Lower leg skin (tissue), 4 donors: ENCODE results near the gene PDS5A. TPM values are rescaled to one million over a fixed set of nuclear protein-coding genes. Genes with fewer than 3 reads are reported as not detected.
"Not testable (repeated sequence)": the region's sequence is repeated elsewhere in the genome, so short reads cannot be mapped to it uniquely, and the experiment has no call there.

Experiments used
- DNase-seq, 2 donors: peaks; one replicate each; pipeline ENCODE4 v3.0.0-alpha.2; 2019; ENCODE audit warnings: low spot score in 2 of 2
- H3K4me3 ChIP-seq: fragments of 200-600 bp; sonication (generic); 2 replicates; pipeline ENCODE4 v1.5.1; 2017; ENCODE audit warnings: mild to moderate bottlenecking, low read depth; ENCODE audit not compliant: poor library complexity, severe bottlenecking
- POLR2A ChIP-seq, 2 donors: fragments of 450-650 bp; IDR thresholded peaks; one replicate each; pipeline ENCODE4 v1.6.1; 2016 to 2017; ENCODE audit warnings: antibody characterized with exemption in 2 of 2, mild to moderate bottlenecking in 1 of 2, moderate library complexity in 1 of 2
- WGBS, 2 donors: methylation state at CpG; one replicate each; pipeline ENCODE4 v1.1.5; 2018; 5-methylcytosine and 5-hydroxymethylcytosine counted together
- intact Hi-C: fragments of 100-400 bp; cut with DNase I; formaldehyde crosslinking; loops from one replicate; pipeline ENCODE4 v1.15.0; 2023; ENCODE audit warnings: low total_unique reads
- total RNA-seq, 4 donors: library from RNA; depleted of rRNA; stranded (reverse); fragments of >200 nt; gene quantifications; one replicate each; pipeline ENCODE4 v1.1.0, GENCODE V29; 2016
- TF ChIP-seq, protein P1 (sequence below), 3 donors: fragments of 450-650 bp; IDR thresholded peaks; one replicate each; pipeline ENCODE4 v1.5.1; 2016; ENCODE audit warnings: antibody characterized with exemption in 3 of 3, mild to moderate bottlenecking in 3 of 3, moderate library complexity in 2 of 3

Gene PDS5A
- total RNA-seq, 4 donors from 2014 or later, result 45.7 to 57.6 (median 53.5) TPM

DNA sequence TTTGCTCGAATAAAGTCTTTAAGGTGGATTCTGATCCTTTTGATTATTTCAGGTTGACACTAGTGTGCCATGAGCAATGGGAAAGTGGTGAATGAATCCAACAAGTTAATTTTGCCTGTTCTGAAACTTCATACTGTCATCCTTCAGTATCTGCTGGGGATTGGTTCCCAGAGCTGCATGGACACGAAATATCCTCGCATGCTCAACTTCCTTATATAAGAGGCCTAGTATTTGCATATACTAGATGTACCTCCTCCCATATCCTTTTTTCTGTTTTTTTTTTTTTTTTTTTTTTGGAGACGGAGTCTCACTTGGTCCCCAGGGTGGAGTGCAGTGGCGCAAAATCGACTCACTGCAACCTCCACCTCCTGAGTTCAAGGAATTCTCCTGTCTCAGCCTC, 23.0 kb upstream of the PDS5A start:
- 69 to 84% methylated on average over 6 of the region's 6 CpGs for WGBS, 2 donors
- DNase-seq, result no peak
- intact Hi-C loops, result loop anchor here (10.0 kb wide), 1 partner anchor 94 kb away; no protein-coding TSS in a partner anchor

DNA sequence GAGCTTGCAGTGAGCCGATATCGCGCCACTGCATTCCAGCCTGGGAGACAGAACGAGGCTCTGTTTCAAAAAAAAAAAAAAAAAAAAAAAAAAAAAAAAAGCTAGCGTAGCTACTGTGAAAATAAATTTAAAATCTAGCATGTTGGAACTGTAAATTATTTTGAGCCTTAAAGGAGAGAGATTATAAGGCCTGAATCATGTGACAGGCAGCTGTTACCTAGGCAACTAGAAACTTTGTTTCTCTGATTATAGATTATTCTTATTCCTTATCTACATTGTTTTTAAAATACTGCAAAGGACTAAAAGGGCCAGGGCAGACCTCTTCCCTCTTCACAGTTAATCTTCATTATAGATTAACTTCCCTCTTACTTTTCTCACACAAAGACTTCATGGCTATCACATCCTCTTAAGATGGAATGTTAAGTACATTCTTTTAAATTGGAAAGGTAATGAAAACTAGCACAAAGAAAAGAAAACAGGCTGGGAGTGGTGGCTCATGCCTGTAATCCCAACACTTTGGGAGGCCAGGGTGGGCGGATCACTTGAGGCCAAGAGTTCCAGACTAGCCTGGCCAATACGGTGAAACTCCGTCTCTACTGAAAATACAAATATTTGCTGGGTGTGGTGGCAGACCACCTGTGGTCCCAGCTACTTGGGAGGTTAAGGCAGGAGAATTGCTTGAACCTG, 21.1 kb upstream of the PDS5A start:
- intact Hi-C loops, result no loop called here
- no peak for DNase-seq
- no peak for TF ChIP-seq POLR2A (IDR thresholded peaks at IDR 0.05)
- TF ChIP-seq, protein P1, sequence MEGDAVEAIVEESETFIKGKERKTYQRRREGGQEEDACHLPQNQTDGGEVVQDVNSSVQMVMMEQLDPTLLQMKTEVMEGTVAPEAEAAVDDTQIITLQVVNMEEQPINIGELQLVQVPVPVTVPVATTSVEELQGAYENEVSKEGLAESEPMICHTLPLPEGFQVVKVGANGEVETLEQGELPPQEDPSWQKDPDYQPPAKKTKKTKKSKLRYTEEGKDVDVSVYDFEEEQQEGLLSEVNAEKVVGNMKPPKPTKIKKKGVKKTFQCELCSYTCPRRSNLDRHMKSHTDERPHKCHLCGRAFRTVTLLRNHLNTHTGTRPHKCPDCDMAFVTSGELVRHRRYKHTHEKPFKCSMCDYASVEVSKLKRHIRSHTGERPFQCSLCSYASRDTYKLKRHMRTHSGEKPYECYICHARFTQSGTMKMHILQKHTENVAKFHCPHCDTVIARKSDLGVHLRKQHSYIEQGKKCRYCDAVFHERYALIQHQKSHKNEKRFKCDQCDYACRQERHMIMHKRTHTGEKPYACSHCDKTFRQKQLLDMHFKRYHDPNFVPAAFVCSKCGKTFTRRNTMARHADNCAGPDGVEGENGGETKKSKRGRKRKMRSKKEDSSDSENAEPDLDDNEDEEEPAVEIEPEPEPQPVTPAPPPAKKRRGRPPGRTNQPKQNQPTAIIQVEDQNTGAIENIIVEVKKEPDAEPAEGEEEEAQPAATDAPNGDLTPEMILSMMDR (IDR thresholded peaks at IDR 0.05), result no peak
- H3K4me3 ChIP-seq, result no peak overlapping the region
- 84 to 92% methylated on average over 8 of the region's 8 CpGs for WGBS, 2 donors

More for the DNA sequence above, 23.0 kb upstream of the PDS5A start:
- TF ChIP-seq, protein P1 (IDR thresholded peaks at IDR 0.05), result no peak
- no peak for TF ChIP-seq POLR2A (IDR thresholded peaks at IDR 0.05)
- no peak overlapping the region for H3K4me3 ChIP-seq

DNA sequence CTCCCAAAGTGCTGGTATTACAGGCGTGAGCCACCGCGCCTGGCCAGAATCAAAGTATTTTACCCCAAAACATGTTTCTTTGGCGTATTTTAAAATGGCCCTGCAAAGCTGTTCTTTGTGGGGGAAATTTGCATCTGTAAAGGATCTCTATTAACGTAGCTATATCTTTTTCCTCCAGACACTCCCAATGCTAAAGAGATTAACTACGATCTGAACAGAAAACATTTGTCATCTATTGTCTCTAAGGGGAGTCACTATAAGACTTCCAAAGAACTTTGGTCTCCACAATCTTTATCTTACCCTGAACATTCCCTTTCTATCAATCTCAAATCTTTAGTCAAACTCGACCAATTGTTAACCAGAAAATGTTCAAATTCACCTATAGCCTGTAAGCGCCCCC, 19.1 kb upstream of the PDS5A start:
- WGBS, 2 donors, result 92 to 94% methylated on average over 8 of the region's 8 CpGs
- intact Hi-C loops, result no loop called here
- no peak overlapping the region for H3K4me3 ChIP-seq
- TF ChIP-seq, protein P1 (IDR thresholded peaks at IDR 0.05), result no peak
- no peak for TF ChIP-seq POLR2A (IDR thresholded peaks at IDR 0.05)
- no peak for DNase-seq

DNA sequence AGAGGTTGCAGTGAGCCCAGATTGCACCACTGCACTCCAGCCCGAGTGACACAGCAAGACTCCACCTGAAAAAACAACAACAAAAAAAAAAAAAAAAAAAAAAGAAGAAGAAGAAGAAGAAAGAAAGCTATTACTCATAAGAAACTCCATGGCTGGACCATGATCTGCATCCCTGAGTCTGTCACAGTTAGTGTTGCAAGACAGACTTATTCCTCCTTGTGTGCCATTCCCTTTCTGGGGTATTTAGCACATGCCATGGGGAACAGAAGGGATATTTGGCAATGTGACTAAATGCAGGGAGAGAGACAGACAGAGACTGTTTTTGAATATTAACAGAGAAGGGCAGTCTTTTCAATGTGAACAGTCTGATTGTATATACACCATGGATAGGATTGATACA, 16.7 kb upstream of the PDS5A start:
- 53 to 58% methylated on average over 1 of the region's 1 CpG for WGBS, 2 donors
- DNase-seq, result no peak
- H3K4me3 ChIP-seq, result no peak overlapping the region
- intact Hi-C loops, result loop anchor here (2.0 kb wide), 1 partner anchor 32 kb away; no protein-coding TSS in a partner anchor
- TF ChIP-seq, protein P1 (IDR thresholded peaks at IDR 0.05), result no peak
- TF ChIP-seq POLR2A (IDR thresholded peaks at IDR 0.05), result no peak

DNA sequence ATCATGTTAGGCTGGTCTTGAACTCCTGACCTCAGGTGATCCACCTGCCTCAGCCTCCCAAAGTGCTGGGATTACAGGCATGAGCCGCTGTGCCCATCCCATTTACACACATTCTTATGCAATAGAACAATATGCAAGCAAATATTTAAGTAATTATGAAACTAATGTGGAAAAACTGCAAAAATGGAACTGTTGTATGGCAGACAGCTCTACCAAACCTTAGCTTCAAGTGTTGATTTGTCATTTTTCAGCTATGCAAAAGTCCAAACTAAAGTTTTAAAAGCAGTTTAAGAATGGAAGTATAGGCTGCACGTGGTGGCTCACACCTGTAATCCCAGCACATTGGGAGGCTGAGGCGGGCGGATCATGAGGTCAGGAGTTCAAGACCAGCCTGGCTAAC, 11.7 kb upstream of the PDS5A start:
- WGBS, 2 donors, result 86 to 89% methylated on average over 4 of the region's 4 CpGs
- intact Hi-C loops, H3K4me3 ChIP-seq, DNase-seq: not testable (repeated sequence)

DNA sequence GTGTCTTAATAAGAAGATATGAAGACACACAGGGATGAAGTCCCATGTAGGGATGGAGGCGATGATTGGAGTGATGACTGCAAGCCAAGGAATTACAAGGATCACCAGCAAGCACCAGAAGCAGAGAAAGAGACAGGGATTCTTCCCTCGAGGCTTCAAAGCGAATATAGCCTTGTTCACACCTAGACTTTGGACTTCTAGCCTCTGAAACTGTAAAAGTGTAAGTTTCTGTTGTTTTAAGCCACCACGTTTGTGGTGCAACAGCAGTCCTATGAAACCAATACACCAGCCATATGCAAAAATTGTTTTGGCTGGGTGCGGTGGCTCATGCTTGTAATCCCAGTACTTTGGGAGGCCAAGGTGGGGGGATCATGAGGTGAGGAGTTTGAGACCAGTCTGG, 9.8 kb upstream of the PDS5A start:
- 82 to 88% methylated on average over 5 of the region's 5 CpGs for WGBS, 2 donors
- intact Hi-C loops, result no loop called here
- H3K4me3 ChIP-seq, result no peak overlapping the region
- TF ChIP-seq POLR2A (IDR thresholded peaks at IDR 0.05), result no peak
- TF ChIP-seq, protein P1 (IDR thresholded peaks at IDR 0.05), result no peak
- DNase-seq, result no peak
